Measurements from ENCODE around the gene WDR74. TPM values are rescaled to one million over a fixed set of nuclear protein-coding genes. Genes with fewer than 3 reads are reported as not detected.

Gene WDR74
- total RNA-seq, 1 experiment from 2014 or later, result 72.4 TPM

DNA sequence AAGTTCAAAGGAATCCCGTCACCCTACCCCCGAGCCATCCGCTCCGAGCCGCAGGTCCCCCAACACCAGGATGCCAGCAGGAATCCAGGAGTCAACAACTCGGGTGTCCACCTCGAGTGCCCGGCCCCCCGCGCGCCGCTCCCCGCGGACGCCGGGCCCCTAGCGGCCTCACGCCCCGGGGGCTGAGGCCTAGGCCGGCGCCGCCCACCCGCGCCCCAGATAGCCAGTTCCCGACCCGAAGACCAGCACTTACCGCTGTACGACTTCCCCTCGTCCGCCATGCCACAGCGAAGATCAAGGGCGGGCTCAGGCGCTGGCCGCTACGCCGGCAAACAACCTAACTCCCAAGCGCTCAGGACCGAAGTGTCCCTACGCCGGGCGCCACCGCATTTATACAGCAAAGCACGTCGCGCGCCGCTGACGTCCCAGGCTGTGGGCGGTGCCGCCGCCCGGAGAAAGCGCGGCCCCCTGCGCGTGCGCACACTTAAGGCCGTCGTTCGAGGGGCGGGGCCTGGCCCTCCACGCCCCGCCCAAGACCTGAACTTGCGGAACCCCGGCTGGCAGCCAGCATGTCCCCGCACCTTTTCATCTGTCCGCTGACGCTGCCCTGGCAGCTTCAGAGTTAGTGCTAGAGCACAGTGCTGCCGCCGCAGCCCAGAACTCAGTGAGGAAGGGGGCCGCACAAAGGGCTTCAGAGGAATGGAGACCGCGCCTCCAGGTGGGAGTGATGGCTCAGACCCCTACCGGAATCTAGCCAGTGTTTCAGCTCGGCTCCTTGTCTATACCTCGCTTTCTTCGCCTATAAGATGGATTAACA lies 34.1 kb downstream of the WDR74 start, which contains the start of gene NXF1:
Gene NXF1 (minus strand): TSS at position 365 of the 817 bp plus-strand sequence. CDS start 84 bp downstream, at position 281.
- peak within 1 kb of the TSS; percentile 91 for H3K4me2 ChIP-seq
- no peaks in the 10 kb centered on the region for H3K9me3 ChIP-seq (ENCODE audit: insufficient read depth, low read depth)
- H3F3A ChIP-seq (ENCODE audit: insufficient read depth, low read depth), result peaks cover 26% of the 10 kb centered on the region; the same call in 1 of the 2 replicates
- H3K9me2 ChIP-seq (ENCODE audit: insufficient read depth), result no peaks in the 10 kb centered on the region
- H3K4me1 ChIP-seq (replicated peaks; ENCODE audit: insufficient read depth), result peaks cover 20% of the 10 kb centered on the region
- H3K79me2 ChIP-seq (ENCODE audit: low read depth), result peaks cover 32% of the 10 kb centered on the region
- H4K20me1 ChIP-seq (ENCODE audit: insufficient read depth), result no peaks in the 10 kb centered on the region; the same call in 1 of the 2 replicates
- H3K36me3 ChIP-seq (ENCODE audit: low read depth), result peaks cover 27% of the 10 kb centered on the region
- BruUV-seq (replicated peaks), result no TSS peak
- H3K27me3 ChIP-seq (ENCODE audit: insufficient read depth, low read depth), result no peaks in the 10 kb centered on the region
- ChIA-PET POLR2A (ENCODE audit: unreplicated experiment) (interaction anchor here (0.5 to 1.4 kb wide), 3 partner anchors 26 to 82 kb away, joined by 3 to 20 read pairs (median 4); partner anchors contain the start of gene STX5), CTCF (interaction anchor here (0.6 kb wide), 1 partner anchor 1402 kb away, joined by 3 read pairs; the partner anchor contains the start of gene FERMT3)
- intact Hi-C loops (cut with micrococcal nuclease; ENCODE audit: unreplicated experiment), result loop anchor here (1.0 to 2.0 kb wide), 2 partner anchors 18 to 27 kb away; partner anchors contain the start of genes STX5, TEX54 and TMEM179B
- peak within 1 kb of the TSS; percentile 74 for H2AFZ ChIP-seq
- H3K27ac ChIP-seq, result peak within 1 kb of the TSS; percentile 16
- TF ChIP-seq EZH2 (IDR thresholded peaks at IDR 0.05; ENCODE audit: low read depth), result no peak
- no peak for TF ChIP-seq CTCF (conservative IDR thresholded peaks at IDR 0.05)
- DNase-seq, result peak; percentile 87 to 98
- peak within 1 kb of the TSS; percentile 94 for H3K4me3 ChIP-seq

- H3K4me1 ChIP-seq (replicated peaks; ENCODE audit: insufficient read depth), result peaks cover 20% of the 10 kb centered on the region
- intact Hi-C loops (cut with micrococcal nuclease; ENCODE audit: unreplicated experiment), result loop anchor here (1.0 to 2.0 kb wide), 2 partner anchors 18 to 28 kb away; partner anchors contain the start of genes STX5, TEX54 and TMEM179B
- TSS peak; percentile 52 for BruUV-seq (replicated peaks)
Observed at GRCh38 chr11:62804310-62805075, 34.9 kb downstream of the WDR74 start.

More at GRCh38 chr11:62804310-62805075, 34.9 kb downstream of the WDR74 start:
- H3K27me3 ChIP-seq (ENCODE audit: insufficient read depth, low read depth), result no peaks in the 10 kb centered on the region
- peak overlapping the region; percentile 91 for H3K4me2 ChIP-seq
- peak overlapping the region; percentile 16 for H3K27ac ChIP-seq
- H3K36me3 ChIP-seq (ENCODE audit: low read depth), result peaks cover 33% of the 10 kb centered on the region
- H3K9me2 ChIP-seq (ENCODE audit: insufficient read depth), result no peaks in the 10 kb centered on the region
- H4K20me1 ChIP-seq (ENCODE audit: insufficient read depth), result no peaks in the 10 kb centered on the region; the same call in 1 of the 2 replicates
- H3K79me2 ChIP-seq (ENCODE audit: low read depth), result peaks cover 32% of the 10 kb centered on the region
- TF ChIP-seq EZH2 (IDR thresholded peaks at IDR 0.05; ENCODE audit: low read depth) (no peak), CTCF (conservative IDR thresholded peaks at IDR 0.05) (no peak)
- CTCF ChIA-PET, result no interaction called here
- peak in 1 of 2 experiments; percentile 46 for DNase-seq
- peak overlapping the region; percentile 74 for H2AFZ ChIP-seq
- peak overlapping the region; percentile 94 for H3K4me3 ChIP-seq
- POLR2A ChIA-PET (ENCODE audit: unreplicated experiment), result interaction anchor here (0.6 kb wide), 1 partner anchor 37 kb away, joined by 5 read pairs; no protein-coding TSS in a partner anchor
- H3K9me3 ChIP-seq (ENCODE audit: insufficient read depth, low read depth), result no peaks in the 10 kb centered on the region
- peaks cover 26% of the 10 kb centered on the region; the same call in 1 of the 2 replicates for H3F3A ChIP-seq (ENCODE audit: insufficient read depth, low read depth)
